GM23338 (cell line): ENCODE data around the gene F13A1.

Experiments
- CREB1 ChIP-seq: fragments of 250-450 bp; sonication (Bioruptor Pico); IDR thresholded peaks from 2 replicates; pipeline ENCODE4 v1.5.0; 2020; ENCODE audit warnings: low read depth, mild to moderate bottlenecking, moderate library complexity
- CTCF ChIP-seq, 2 experiments: fragments of 200-600 bp in 1 of 2; sonication (generic) in 1 of 2; conservative IDR thresholded peaks; 2 replicates each; pipeline versions ENCODE4 v1.5.1 to v1.6.1; 2016 to 2017; ENCODE audit warnings: antibody characterized with exemption in 2 of 2, low read depth in 2 of 2, mild to moderate bottlenecking in 2 of 2, moderate library complexity in 1 of 2
- EZH2 ChIP-seq: fragments of 200-600 bp; sonication (generic); IDR thresholded peaks from one replicate; pipeline ENCODE4 v1.8.0; 2017; ENCODE audit warnings: antibody characterized with exemption, mild to moderate bottlenecking, low read depth; ENCODE audit not compliant: unreplicated experiment
- EZH2phosphoT487 ChIP-seq: fragments of 200-600 bp; sonication (generic); IDR thresholded peaks from one replicate; pipeline ENCODE4 v1.8.1; 2018; ENCODE audit warnings: antibody characterized with exemption; ENCODE audit not compliant: unreplicated experiment
- NANOG ChIP-seq: IDR thresholded peaks from 2 replicates; pipeline ENCODE4 v1.6.1; 2016; ENCODE audit warnings: antibody characterized with exemption, borderline replicate concordance
- POLR2AphosphoS5 ChIP-seq: IDR thresholded peaks from 2 replicates; pipeline ENCODE4 v1.6.1; 2016; ENCODE audit warnings: antibody characterized with exemption, low read depth
- REST ChIP-seq: IDR thresholded peaks from one replicate; pipeline ENCODE4 v1.6.1; 2018; ENCODE audit warnings: antibody characterized with exemption; ENCODE audit not compliant: unreplicated experiment
- ZNF462 ChIP-seq: fragments of 250-450 bp; sonication (Bioruptor Pico); IDR thresholded peaks from 2 replicates; pipeline ENCODE4 v1.5.0; 2020; ENCODE audit warnings: mild to moderate bottlenecking, moderate library complexity

- no peak for TF ChIP-seq CTCF (conservative IDR thresholded peaks at IDR 0.05; ENCODE audit: low read depth in 2 of 2)
- no peak for TF ChIP-seq POLR2AphosphoS5
- no peak for TF ChIP-seq EZH2phosphoT487
- no peak for TF ChIP-seq CREB1 (CRISPR knock-in tag)
- TF ChIP-seq EZH2 = no peak
- no peak for TF ChIP-seq REST
- TF ChIP-seq ZNF462 = no peak
- no peak for TF ChIP-seq NANOG
Observed at GRCh38 chr6:6357032-6357431, 36.6 kb upstream of the F13A1 start.
